ENCODE measurements around the gene ALKBH8. TPM values are rescaled to one million over a fixed set of nuclear protein-coding genes. Genes with fewer than 3 reads are reported as not detected.

Gene ALKBH8
- total RNA-seq, 2 experiments from 2014 or later = 12.2 to 16.8 TPM

GRCh38 chr11:107594736-107595135 lies 29.2 kb upstream of the ALKBH8 start:
- BruUV-seq (replicated peaks) = no TSS peak
- Histone ChIP-seq H3K27ac (ENCODE audit: low read depth, low read length, poor library complexity, severe bottlenecking) (no peak overlapping the region), H3K36me3 (ENCODE audit: insufficient read depth, low read length) (no peaks in the 10 kb centered on the region), H3K9me3 (ENCODE audit: low read length) (no peaks in the 10 kb centered on the region), H3K9me2 (ENCODE audit: insufficient read depth, low read length) (no peaks in the 10 kb centered on the region), H3K4me1 (ENCODE audit: insufficient read depth, low read length, poor library complexity, severe bottlenecking) (no peaks in the 10 kb centered on the region), H3K4me3 (ENCODE audit: low read depth, low read length, poor library complexity, severe bottlenecking) (no peak overlapping the region), H4K20me1 (ENCODE audit: insufficient read depth, low read length) (no peaks in the 10 kb centered on the region), H2AFZ (ENCODE audit: low read length) (no peak overlapping the region), H3K4me2 (ENCODE audit: low read length) (no peak overlapping the region), H3K79me2 (ENCODE audit: insufficient read depth, low read depth, low read length) (no peaks in the 10 kb centered on the region)
- CTCF ChIA-PET (ENCODE audit: unreplicated experiment) = no interaction called here
- intact Hi-C loops (cut with micrococcal nuclease; ENCODE audit: unreplicated experiment) = no loop called here
- TF ChIP-seq EZH2phosphoT487 (IDR thresholded peaks at IDR 0.05; ENCODE audit: borderline replicate concordance, low read depth, low read length) (no peak), CTCF (conservative IDR thresholded peaks at IDR 0.05; ENCODE audit: low read length) (no peak)
- no peak for DNase-seq (ENCODE audit: low spot score)
- POLR2A ChIA-PET = interaction anchor here (0.7 kb wide), 2 partner anchors 28 to 1075 kb away, joined by 3 to 4 read pairs; no protein-coding TSS in a partner anchor

- H3K4me3 ChIP-seq (ENCODE audit: low read depth, low read length, poor library complexity, severe bottlenecking) = no peak overlapping the region
- no peak overlapping the region for H3K4me2 ChIP-seq (ENCODE audit: low read length)
- H3K9me2 ChIP-seq (ENCODE audit: insufficient read depth, low read length) = no peaks in the 10 kb centered on the region
- H4K20me1 ChIP-seq (ENCODE audit: insufficient read depth, low read length) = no peaks in the 10 kb centered on the region
- H3K36me3 ChIP-seq (ENCODE audit: insufficient read depth, low read length) = no peaks in the 10 kb centered on the region
- POLR2A ChIA-PET = interaction anchor here (0.7 kb wide), 1 partner anchor 1075 kb away, joined by 3 read pairs; no protein-coding TSS in a partner anchor
- no peak overlapping the region for H2AFZ ChIP-seq (ENCODE audit: low read length)
- no TSS peak for BruUV-seq (replicated peaks)
- H3K4me1 ChIP-seq (ENCODE audit: insufficient read depth, low read length, poor library complexity, severe bottlenecking) = no peaks in the 10 kb centered on the region
- no peak for TF ChIP-seq CTCF (conservative IDR thresholded peaks at IDR 0.05; ENCODE audit: low read length)
- TF ChIP-seq EZH2phosphoT487 (IDR thresholded peaks at IDR 0.05; ENCODE audit: borderline replicate concordance, low read depth, low read length) = no peak
- H3K79me2 ChIP-seq (ENCODE audit: insufficient read depth, low read depth, low read length) = no peaks in the 10 kb centered on the region
- DNase-seq (ENCODE audit: low spot score) = no peak
- H3K27ac ChIP-seq (ENCODE audit: low read depth, low read length, poor library complexity, severe bottlenecking) = no peak overlapping the region
- CTCF ChIA-PET (ENCODE audit: unreplicated experiment) = no interaction called here
- intact Hi-C loops (cut with micrococcal nuclease; ENCODE audit: unreplicated experiment) = no loop called here
- H3K9me3 ChIP-seq (ENCODE audit: low read length) = no peaks in the 10 kb centered on the region
These were observed 28.4 kb upstream of the ALKBH8 start for GRCh38 chr11:107593951-107594350.

GRCh38 chr11:107592813-107593212 lies 27.3 kb upstream of the ALKBH8 start:
- Histone ChIP-seq H3K79me2 (ENCODE audit: insufficient read depth, low read depth, low read length) (no peaks in the 10 kb centered on the region), H3K27ac (ENCODE audit: low read depth, low read length, poor library complexity, severe bottlenecking) (no peak overlapping the region), H3K36me3 (ENCODE audit: insufficient read depth, low read length) (no peaks in the 10 kb centered on the region), H3K4me3 (ENCODE audit: low read depth, low read length, poor library complexity, severe bottlenecking) (no peak overlapping the region), H3K4me2 (ENCODE audit: low read length) (no peak overlapping the region), H3K4me1 (ENCODE audit: insufficient read depth, low read length, poor library complexity, severe bottlenecking) (no peaks in the 10 kb centered on the region), H2AFZ (ENCODE audit: low read length) (no peak overlapping the region), H3K9me2 (ENCODE audit: insufficient read depth, low read length) (no peaks in the 10 kb centered on the region), H4K20me1 (ENCODE audit: insufficient read depth, low read length) (no peaks in the 10 kb centered on the region), H3K9me3 (ENCODE audit: low read length) (no peaks in the 10 kb centered on the region)
- BruUV-seq (replicated peaks) = no TSS peak
- TF ChIP-seq EZH2phosphoT487 (IDR thresholded peaks at IDR 0.05; ENCODE audit: borderline replicate concordance, low read depth, low read length) (no peak), CTCF (conservative IDR thresholded peaks at IDR 0.05; ENCODE audit: low read length) (no peak)
- no peak for DNase-seq (ENCODE audit: low spot score)
- intact Hi-C loops (cut with micrococcal nuclease; ENCODE audit: unreplicated experiment) = no loop called here
- POLR2A ChIA-PET = no interaction called here
- CTCF ChIA-PET (ENCODE audit: unreplicated experiment) = no interaction called here

All from OCI-LY7 (cell line).